Loucy (cell line): ENCODE measurements around the gene KLHL17.
A peak's percentile ranks its signal among the peaks of the same experiment; 100 is the strongest.

Experiments
- H2AFZ ChIP-seq: fragments of 200-600 bp; sonication (generic); 2 replicates; pipeline ENCODE4 v1.6.0; 2016; ENCODE audit warnings: antibody characterized with exemption, mild to moderate bottlenecking, low read length, moderate library complexity
- H3F3A ChIP-seq: fragments of 200-600 bp; 2 replicates; pipeline ENCODE4 v1.6.0; 2016; ENCODE audit warnings: antibody characterized with exemption, low read depth, mild to moderate bottlenecking
- H3K27me3 ChIP-seq: fragments of 200-600 bp; sonication (generic); 2 replicates; pipeline ENCODE4 v1.6.1; 2014; ENCODE audit warnings: low read length, mild to moderate bottlenecking; ENCODE audit not compliant: insufficient read depth, poor library complexity, severe bottlenecking
- H3K36me3 ChIP-seq: fragments of 200-600 bp; sonication (generic); 2 replicates; pipeline ENCODE4 v1.6.1; 2016; ENCODE audit warnings: low read length; ENCODE audit not compliant: insufficient read depth
- H3K4me1 ChIP-seq: fragments of 200-600 bp; sonication (generic); 2 replicates; pipeline ENCODE4 v1.5.1; 2014; ENCODE audit warnings: low read length, mild to moderate bottlenecking; ENCODE audit not compliant: insufficient read depth, poor library complexity, severe bottlenecking
- H3K4me2 ChIP-seq: fragments of 200-600 bp; sonication (generic); 2 replicates; pipeline ENCODE4 v1.6.0; 2014; ENCODE audit warnings: antibody characterized with exemption, low read length, low read depth, mild to moderate bottlenecking; ENCODE audit not compliant: poor library complexity, severe bottlenecking
- H3K4me3 ChIP-seq: fragments of 200-600 bp; sonication (generic); 2 replicates; pipeline ENCODE4 v1.5.1; 2014; ENCODE audit warnings: low read length, mild to moderate bottlenecking, mixed read lengths; ENCODE audit not compliant: poor library complexity, severe bottlenecking
- H3K79me2 ChIP-seq: fragments of 200-600 bp; sonication (generic); 2 replicates; pipeline ENCODE4 v1.6.1; 2014; ENCODE audit warnings: low read length; ENCODE audit not compliant: insufficient read depth
- H3K9ac ChIP-seq: fragments of 200-600 bp; sonication (generic); 2 replicates; pipeline ENCODE4 v1.6.0; 2014; ENCODE audit warnings: mild to moderate bottlenecking, low read depth, low read length, moderate library complexity; ENCODE audit not compliant: poor library complexity, severe bottlenecking
- H3K9me2 ChIP-seq: fragments of 200-600 bp; sonication (generic); replicated peaks from 2 replicates; pipeline ENCODE4 v1.6.1; 2016; ENCODE audit warnings: low read depth, low read length, mixed read lengths
- H3K9me3 ChIP-seq: fragments of 200-600 bp; sonication (generic); 2 replicates; pipeline ENCODE4 v1.6.1; 2014; ENCODE audit warnings: mild to moderate bottlenecking, antibody characterized with exemption, low read length, low read depth; ENCODE audit not compliant: insufficient read depth
- H4K20me1 ChIP-seq: fragments of 200-600 bp; sonication (generic); 2 replicates; pipeline ENCODE4 v1.6.0; 2014; ENCODE audit warnings: antibody characterized with exemption, low read length, mild to moderate bottlenecking; ENCODE audit not compliant: insufficient read depth, poor library complexity, severe bottlenecking
- EZH2phosphoT487 ChIP-seq: fragments of 200-600 bp; IDR thresholded peaks from 2 replicates; pipeline ENCODE4 v1.6.1; 2018; ENCODE audit warnings: antibody characterized with exemption, mild to moderate bottlenecking, moderate library complexity, borderline replicate concordance
- TF ChIP-seq, protein P1 (sequence below): fragments of 200-600 bp; sonication (generic); conservative IDR thresholded peaks from 2 replicates; pipeline ENCODE4 v1.5.1; 2014; ENCODE audit warnings: mild to moderate bottlenecking, antibody characterized with exemption, low read length

Gene KLHL17

DNA sequence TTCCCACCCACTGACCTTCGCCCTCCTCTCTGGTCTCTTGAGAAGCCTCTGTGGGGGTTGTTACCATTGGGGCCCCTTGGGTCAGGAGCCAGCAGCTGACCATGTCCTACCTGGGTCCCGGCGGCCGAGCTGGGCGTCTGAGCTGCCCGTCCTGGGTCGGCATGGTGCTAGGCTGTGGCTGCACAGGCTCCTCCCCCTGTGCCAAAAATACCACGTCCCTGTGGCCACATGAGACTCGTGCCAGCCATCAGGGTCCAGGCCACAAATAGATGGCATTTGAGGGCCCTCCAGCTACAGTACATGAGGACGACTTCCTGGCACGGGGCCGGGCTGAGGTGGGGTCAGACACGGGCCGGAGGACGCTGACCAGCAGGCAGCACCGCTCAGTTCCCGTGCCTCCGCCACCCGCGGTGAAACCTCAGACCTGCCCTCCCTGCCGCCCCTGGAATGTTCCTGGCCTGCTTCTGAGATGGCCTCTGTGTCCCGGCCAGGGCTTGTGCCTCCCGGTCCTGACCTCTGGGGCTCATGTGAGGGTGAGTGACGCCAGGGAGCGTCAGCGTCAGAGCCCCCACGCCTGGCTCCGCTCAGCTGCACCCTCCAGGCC, 21.7 kb downstream of the KLHL17 start, which contains the start of gene PERM1:
Gene PERM1, minus strand, starts transcription at position 139 of the 604 bp plus-strand sequence. CDS start 1,064 bp downstream, outside the sequence.
- no peaks in the 10 kb centered on the region for H4K20me1 ChIP-seq
- no peak within 1 kb of the TSS for H3K4me2 ChIP-seq
- H3K36me3 ChIP-seq: no peaks in the 10 kb centered on the region
- no peaks in the 10 kb centered on the region for H3K4me1 ChIP-seq
- H3F3A ChIP-seq: no peaks in the 10 kb centered on the region
- TF ChIP-seq, protein P1, sequence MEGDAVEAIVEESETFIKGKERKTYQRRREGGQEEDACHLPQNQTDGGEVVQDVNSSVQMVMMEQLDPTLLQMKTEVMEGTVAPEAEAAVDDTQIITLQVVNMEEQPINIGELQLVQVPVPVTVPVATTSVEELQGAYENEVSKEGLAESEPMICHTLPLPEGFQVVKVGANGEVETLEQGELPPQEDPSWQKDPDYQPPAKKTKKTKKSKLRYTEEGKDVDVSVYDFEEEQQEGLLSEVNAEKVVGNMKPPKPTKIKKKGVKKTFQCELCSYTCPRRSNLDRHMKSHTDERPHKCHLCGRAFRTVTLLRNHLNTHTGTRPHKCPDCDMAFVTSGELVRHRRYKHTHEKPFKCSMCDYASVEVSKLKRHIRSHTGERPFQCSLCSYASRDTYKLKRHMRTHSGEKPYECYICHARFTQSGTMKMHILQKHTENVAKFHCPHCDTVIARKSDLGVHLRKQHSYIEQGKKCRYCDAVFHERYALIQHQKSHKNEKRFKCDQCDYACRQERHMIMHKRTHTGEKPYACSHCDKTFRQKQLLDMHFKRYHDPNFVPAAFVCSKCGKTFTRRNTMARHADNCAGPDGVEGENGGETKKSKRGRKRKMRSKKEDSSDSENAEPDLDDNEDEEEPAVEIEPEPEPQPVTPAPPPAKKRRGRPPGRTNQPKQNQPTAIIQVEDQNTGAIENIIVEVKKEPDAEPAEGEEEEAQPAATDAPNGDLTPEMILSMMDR: no peak
- no peak for TF ChIP-seq EZH2phosphoT487
- H3K4me3 ChIP-seq: no peak within 1 kb of the TSS
- H3K9me2 ChIP-seq: no peaks in the 10 kb centered on the region
- no peaks in the 10 kb centered on the region for H3K9me3 ChIP-seq
- H3K27me3 ChIP-seq: no peaks in the 10 kb centered on the region
- no peak within 1 kb of the TSS for H3K9ac ChIP-seq
- no peaks in the 10 kb centered on the region for H3K79me2 ChIP-seq
- H2AFZ ChIP-seq: no peak within 1 kb of the TSS

DNA sequence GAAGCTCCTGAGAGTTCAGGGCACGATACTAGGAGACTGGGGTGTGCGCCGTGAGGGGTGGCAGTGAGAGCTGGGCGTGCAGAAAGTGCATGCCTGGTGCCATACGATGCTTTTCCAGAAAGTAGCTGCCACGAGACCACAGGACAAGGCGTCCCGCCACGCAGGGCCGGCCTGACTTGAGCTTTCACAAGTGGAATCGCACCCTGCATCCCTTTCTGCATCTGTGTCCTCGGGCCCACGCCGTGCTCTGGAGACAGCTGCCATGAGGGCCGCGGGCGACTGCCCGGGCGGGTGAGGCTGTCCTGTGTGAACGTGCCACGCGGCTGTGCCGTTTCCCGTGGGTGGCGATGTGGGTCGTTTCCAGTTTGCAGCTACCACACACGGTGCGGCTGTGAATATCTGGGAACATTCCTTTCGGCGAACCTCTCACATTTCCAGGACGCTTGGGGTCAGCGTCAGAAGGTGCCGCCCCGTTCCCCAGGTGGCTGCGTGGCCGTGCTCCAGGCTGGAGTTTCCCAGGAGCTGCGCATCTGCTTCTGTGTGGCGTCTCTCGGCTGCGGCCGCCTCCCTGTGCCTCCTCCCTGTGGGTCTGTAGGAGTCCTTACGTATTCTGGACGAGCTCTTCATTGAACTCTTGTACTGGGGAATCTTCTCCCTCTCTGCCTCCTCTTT, 22.5 kb downstream of the KLHL17 start:
- Histone ChIP-seq H3F3A (no peaks in the 10 kb centered on the region), H3K9me3 (no peaks in the 10 kb centered on the region), H3K79me2 (no peaks in the 10 kb centered on the region), H3K9ac (no peak overlapping the region), H3K36me3 (no peaks in the 10 kb centered on the region), H3K27me3 (no peaks in the 10 kb centered on the region), H3K4me2 (no peak overlapping the region), H3K9me2 (no peaks in the 10 kb centered on the region), H2AFZ (no peak overlapping the region), H3K4me3 (no peak overlapping the region), H4K20me1 (no peaks in the 10 kb centered on the region), H3K4me1 (no peaks in the 10 kb centered on the region)
- no peak for TF ChIP-seq EZH2phosphoT487
- TF ChIP-seq, protein P1: no peak

DNA sequence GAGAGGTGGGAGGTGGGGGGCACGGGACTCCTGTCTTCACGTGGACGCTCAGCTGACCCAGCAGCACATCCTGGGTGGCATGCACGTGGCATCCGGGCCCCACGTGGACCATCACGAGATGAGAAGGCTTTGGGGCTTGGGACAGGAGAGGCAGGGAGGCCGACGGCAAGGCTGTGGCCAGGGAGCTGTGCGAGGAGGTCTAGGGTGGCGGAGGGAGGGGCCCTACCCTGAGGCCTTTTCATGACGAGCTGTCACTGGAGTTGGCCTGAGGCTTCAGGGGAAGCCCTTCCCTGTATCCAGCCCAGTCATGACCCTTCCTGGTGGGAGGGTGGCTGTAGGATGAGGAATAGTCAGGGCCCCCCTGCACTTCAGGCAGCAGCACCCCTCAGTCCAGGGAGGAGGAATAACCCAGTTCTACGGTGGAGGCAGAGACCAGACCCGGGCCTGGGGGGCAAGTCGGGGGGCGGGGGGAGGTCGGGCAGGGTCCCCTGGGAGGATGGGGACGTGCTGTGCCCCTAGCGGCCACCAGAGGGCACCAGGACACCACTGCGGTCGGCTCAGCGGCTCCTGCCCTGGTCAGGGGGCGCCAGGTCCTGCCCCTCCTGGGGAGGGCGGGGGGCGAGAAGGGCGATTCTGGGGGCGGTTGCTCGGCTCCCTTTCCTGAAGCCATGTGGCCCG, 23.6 kb downstream of the KLHL17 start:
- H3K79me2 ChIP-seq: no peaks in the 10 kb centered on the region
- no peak for TF ChIP-seq EZH2phosphoT487
- TF ChIP-seq, protein P1: peak; percentile 77
- H2AFZ ChIP-seq: no peak overlapping the region
- no peaks in the 10 kb centered on the region for H3K4me1 ChIP-seq
- no peaks in the 10 kb centered on the region for H3K9me2 ChIP-seq
- no peak overlapping the region for H3K4me2 ChIP-seq
- H4K20me1 ChIP-seq: no peaks in the 10 kb centered on the region
- H3F3A ChIP-seq: no peaks in the 10 kb centered on the region
- no peaks in the 10 kb centered on the region for H3K9me3 ChIP-seq
- H3K27me3 ChIP-seq: no peaks in the 10 kb centered on the region
- H3K36me3 ChIP-seq: no peaks in the 10 kb centered on the region
- no peak overlapping the region for H3K9ac ChIP-seq
- no peak overlapping the region for H3K4me3 ChIP-seq
